ENCODE measurements around the gene UQCC2.

Gene UQCC2

DNA sequence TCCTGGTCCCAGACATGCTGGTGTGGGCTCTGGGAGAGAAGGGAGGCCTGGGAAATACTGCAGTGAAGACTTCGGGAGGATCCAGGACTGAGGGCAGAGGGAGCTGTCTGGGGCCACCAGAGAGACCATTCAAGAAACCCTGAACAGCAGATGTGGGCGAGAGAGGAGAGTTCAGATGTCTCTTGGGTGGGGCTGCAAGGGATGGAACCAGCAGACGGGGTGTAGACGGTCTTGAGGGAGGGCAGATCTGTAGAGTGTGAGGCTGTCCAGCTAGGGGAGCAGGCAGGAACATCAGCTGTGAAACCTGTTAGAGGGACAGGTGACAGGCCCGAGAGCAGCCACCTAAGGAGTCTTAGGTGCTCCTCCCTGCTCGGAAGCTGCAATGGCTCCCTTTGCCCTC is 51.5 kb downstream of the UQCC2 start:
- no peak overlapping the region for H3K27ac ChIP-seq (replicated peaks)
- DNase-seq (ENCODE audit: low read depth in 1 of 2, low spot score in 1 of 2) = no peak
- TF ChIP-seq, protein P1, sequence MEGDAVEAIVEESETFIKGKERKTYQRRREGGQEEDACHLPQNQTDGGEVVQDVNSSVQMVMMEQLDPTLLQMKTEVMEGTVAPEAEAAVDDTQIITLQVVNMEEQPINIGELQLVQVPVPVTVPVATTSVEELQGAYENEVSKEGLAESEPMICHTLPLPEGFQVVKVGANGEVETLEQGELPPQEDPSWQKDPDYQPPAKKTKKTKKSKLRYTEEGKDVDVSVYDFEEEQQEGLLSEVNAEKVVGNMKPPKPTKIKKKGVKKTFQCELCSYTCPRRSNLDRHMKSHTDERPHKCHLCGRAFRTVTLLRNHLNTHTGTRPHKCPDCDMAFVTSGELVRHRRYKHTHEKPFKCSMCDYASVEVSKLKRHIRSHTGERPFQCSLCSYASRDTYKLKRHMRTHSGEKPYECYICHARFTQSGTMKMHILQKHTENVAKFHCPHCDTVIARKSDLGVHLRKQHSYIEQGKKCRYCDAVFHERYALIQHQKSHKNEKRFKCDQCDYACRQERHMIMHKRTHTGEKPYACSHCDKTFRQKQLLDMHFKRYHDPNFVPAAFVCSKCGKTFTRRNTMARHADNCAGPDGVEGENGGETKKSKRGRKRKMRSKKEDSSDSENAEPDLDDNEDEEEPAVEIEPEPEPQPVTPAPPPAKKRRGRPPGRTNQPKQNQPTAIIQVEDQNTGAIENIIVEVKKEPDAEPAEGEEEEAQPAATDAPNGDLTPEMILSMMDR (IDR thresholded peaks at IDR 0.05; ENCODE audit: insufficient read depth, low read length) = no peak
- TF ChIP-seq POLR2AphosphoS5 (IDR thresholded peaks at IDR 0.05; ENCODE audit: low read depth) = no peak

DNA sequence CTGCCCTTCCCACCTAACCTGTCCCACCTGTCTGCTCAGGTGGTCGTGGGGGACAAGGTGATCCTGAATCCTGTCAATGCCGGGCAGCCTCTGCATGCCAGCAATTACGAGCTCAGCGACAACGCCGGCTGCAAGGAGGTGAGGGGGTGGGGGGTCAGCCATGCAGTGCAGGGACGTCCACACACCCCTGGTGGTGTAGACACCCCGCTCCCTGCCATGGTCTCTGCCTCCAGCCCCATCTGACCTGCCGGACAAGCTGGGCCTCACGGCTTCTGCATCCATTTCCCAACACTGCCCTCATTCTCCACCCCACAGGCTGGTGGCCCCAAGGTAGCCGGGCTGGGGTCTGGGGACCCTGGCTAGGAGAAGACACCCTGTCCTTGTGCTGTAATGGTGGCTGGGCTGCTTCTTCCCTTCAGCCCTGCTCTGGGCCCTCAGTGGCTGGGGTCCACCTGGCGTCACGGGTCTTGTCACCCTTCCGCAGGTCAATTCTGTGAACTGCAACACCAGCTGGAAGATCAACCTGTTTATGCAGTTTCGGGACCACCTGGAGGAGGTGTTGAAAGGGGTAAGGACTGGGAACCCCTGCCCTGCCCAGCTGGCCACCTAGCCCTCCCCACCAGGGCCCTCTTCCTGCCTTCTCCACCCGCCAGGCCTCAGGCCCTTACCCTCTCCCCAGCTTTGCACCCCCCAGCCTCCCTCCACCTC is 52.4 kb downstream of the UQCC2 start:
- no peak overlapping the region for H3K4me3 ChIP-seq (replicated peaks; ENCODE audit: insufficient read depth, low read length)
- TF ChIP-seq SPI1 (IDR thresholded peaks at IDR 0.05; ENCODE audit: borderline replicate concordance, low read depth) (no peak), POLR2AphosphoS5 (IDR thresholded peaks at IDR 0.05; ENCODE audit: low read depth) (no peak), GABPA (IDR thresholded peaks at IDR 0.05; ENCODE audit: low read depth) (no peak)
- TF ChIP-seq, protein P1 (IDR thresholded peaks at IDR 0.05; ENCODE audit: insufficient read depth, low read length) = no peak
- TF ChIP-seq, protein P2, sequence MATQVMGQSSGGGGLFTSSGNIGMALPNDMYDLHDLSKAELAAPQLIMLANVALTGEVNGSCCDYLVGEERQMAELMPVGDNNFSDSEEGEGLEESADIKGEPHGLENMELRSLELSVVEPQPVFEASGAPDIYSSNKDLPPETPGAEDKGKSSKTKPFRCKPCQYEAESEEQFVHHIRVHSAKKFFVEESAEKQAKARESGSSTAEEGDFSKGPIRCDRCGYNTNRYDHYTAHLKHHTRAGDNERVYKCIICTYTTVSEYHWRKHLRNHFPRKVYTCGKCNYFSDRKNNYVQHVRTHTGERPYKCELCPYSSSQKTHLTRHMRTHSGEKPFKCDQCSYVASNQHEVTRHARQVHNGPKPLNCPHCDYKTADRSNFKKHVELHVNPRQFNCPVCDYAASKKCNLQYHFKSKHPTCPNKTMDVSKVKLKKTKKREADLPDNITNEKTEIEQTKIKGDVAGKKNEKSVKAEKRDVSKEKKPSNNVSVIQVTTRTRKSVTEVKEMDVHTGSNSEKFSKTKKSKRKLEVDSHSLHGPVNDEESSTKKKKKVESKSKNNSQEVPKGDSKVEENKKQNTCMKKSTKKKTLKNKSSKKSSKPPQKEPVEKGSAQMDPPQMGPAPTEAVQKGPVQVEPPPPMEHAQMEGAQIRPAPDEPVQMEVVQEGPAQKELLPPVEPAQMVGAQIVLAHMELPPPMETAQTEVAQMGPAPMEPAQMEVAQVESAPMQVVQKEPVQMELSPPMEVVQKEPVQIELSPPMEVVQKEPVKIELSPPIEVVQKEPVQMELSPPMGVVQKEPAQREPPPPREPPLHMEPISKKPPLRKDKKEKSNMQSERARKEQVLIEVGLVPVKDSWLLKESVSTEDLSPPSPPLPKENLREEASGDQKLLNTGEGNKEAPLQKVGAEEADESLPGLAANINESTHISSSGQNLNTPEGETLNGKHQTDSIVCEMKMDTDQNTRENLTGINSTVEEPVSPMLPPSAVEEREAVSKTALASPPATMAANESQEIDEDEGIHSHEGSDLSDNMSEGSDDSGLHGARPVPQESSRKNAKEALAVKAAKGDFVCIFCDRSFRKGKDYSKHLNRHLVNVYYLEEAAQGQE (IDR thresholded peaks at IDR 0.05; ENCODE audit: insufficient replicate concordance, low read depth) = no peak
- no peak overlapping the region for H3K27ac ChIP-seq (replicated peaks)
- H3K27me3 ChIP-seq (ENCODE audit: insufficient read depth, poor library complexity, severe bottlenecking) = no peaks in the 10 kb centered on the region
- no peak for DNase-seq (ENCODE audit: low read depth in 1 of 2, low spot score in 1 of 2)

More for the DNA sequence above, 51.5 kb downstream of the UQCC2 start:
- no peaks in the 10 kb centered on the region for H3K27me3 ChIP-seq (ENCODE audit: insufficient read depth, poor library complexity, severe bottlenecking)
- no peak overlapping the region for H3K4me3 ChIP-seq (replicated peaks; ENCODE audit: insufficient read depth, low read length)

DNA sequence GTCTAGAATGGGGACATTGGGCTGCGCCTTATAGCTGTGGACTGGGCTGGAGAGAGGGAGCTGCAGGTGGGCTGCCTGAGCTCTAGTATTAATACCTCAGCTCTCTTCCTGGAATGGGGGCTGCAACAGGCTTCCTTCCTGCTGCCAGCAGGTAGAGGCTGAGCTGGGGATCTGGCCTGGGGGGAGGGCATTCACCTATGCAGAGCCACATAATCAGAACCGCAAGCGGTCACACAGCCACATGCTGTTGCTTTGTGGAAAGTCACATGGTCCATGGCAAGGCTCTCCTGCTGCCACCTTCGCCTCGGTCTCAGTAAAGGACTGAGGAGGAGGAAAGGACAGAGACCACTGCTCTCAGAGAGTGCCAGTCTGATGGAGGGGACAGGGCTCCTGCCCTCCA is 54.7 kb downstream of the UQCC2 start:
- Histone ChIP-seq H3K27ac (replicated peaks) (no peak overlapping the region), H3K27me3 (ENCODE audit: insufficient read depth, poor library complexity, severe bottlenecking) (no peaks in the 10 kb centered on the region), H3K4me3 (replicated peaks; ENCODE audit: insufficient read depth, low read length) (no peak overlapping the region)
- no peak for DNase-seq (ENCODE audit: low read depth in 1 of 2, low spot score in 1 of 2)
- TF ChIP-seq SPI1 (IDR thresholded peaks at IDR 0.05; ENCODE audit: borderline replicate concordance, low read depth) (no peak), POLR2AphosphoS5 (IDR thresholded peaks at IDR 0.05; ENCODE audit: low read depth) (no peak), GABPA (IDR thresholded peaks at IDR 0.05; ENCODE audit: low read depth) (no peak)
- TF ChIP-seq, protein P2 (IDR thresholded peaks at IDR 0.05; ENCODE audit: insufficient replicate concordance, low read depth) = no peak
- TF ChIP-seq, protein P1 (IDR thresholded peaks at IDR 0.05; ENCODE audit: insufficient read depth, low read length) = no peak

Data from HL-60 (cell line).